ENCODE results near the gene OPN4. TPM values are rescaled to one million over a fixed set of nuclear protein-coding genes. Genes with fewer than 3 reads are reported as not detected.

The OPN4 gene
- polyA plus RNA-seq, 1 of the 3 experiments (the other 2 are of a cell fraction), result 0.03 TPM

DNA sequence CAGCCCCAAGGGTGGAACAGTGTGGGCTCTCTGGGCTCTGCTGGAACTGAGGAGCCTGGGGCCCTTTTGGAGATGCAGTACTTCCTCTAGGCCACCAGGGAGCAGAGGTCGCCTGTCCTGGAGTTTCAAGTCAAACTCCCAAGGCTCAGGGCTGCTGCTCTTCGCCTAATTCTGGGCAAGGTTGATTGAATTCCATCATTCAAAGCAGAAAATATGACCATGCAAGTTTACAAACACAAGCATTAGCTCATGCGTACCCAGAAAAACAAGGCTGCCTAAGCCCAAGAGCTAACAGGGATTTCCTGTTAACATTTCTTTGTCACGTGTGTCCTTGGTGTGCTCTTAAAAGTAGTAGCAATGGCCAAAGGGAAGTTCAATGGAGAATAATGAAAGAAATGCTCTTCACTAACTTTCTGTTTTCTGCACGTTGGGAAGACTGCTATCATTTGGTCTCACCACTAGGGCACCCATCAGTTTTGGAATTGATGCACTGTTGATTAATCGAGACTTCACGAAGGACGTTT, 34.1 kb downstream of the OPN4 start:
- peak overlapping the region; percentile 39; the same call in 1 of the 2 replicates for H3K4me2 ChIP-seq
- H3K79me2 ChIP-seq (ENCODE audit: insufficient read depth), result no peaks in the 10 kb centered on the region
- no peak overlapping the region for H3K27ac ChIP-seq (ENCODE audit: low read depth in 2 of 2, low read length in 1 of 2)
- no peaks in the 10 kb centered on the region for H3F3A ChIP-seq (replicated peaks; ENCODE audit: insufficient read depth)
- no peaks in the 10 kb centered on the region for H3K27me3 ChIP-seq (ENCODE audit: insufficient read depth)
- WGBS (ENCODE audit: low lambda C conversion rate), result 65% methylated on average over 8 of the region's 8 CpGs
- H3K4me3 ChIP-seq (ENCODE audit: low read depth in 2 of 2, low read length in 1 of 2), result no peak overlapping the region; a peak in 1 of 4 replicates
- no peaks in the 10 kb centered on the region for H3K9me3 ChIP-seq
- no peak overlapping the region for H2AFZ ChIP-seq (ENCODE audit: low read depth)
- no peaks in the 10 kb centered on the region for H4K20me1 ChIP-seq (ENCODE audit: insufficient read depth)
- no peaks in the 10 kb centered on the region for H3K36me3 ChIP-seq (replicated peaks in 1 of 2; ENCODE audit: control insufficient read depth in 1 of 2, insufficient read depth in 2 of 2, low read length in 1 of 2)
- H3K9me2 ChIP-seq, result no peaks in the 10 kb centered on the region
- CTCF ChIA-PET, result interaction anchor here (0.6 to 3.5 kb wide), 24 partner anchors 9 to 309 kb away, joined by 3 to 39 read pairs (median 3); partner anchors contain the start of gene ADIRF
- peaks cover 0 to 8% of the 10 kb centered on the region in 2 experiments; a peak in 1 of 4 replicates for H3K4me1 ChIP-seq (ENCODE audit: control insufficient read depth in 1 of 2, insufficient read depth in 2 of 2, low read depth in 1 of 2, low read length in 1 of 2)
- TF ChIP-seq RAD21 (IDR thresholded peaks at IDR 0.05; ENCODE audit: low read length) (peak; percentile 88), SMC3 (IDR thresholded peaks at IDR 0.05; ENCODE audit: low read depth, low read length) (peak; percentile 88), CHD2 (IDR thresholded peaks at IDR 0.05; ENCODE audit: low read length, partially characterized antibody) (no peak), RFX5 (IDR thresholded peaks at IDR 0.05; ENCODE audit: low read length) (no peak), ELF1 (IDR thresholded peaks at IDR 0.05) (no peak), MXI1 (IDR thresholded peaks at IDR 0.05; ENCODE audit: low read depth, low read length) (no peak)
- TF ChIP-seq, protein P1, sequence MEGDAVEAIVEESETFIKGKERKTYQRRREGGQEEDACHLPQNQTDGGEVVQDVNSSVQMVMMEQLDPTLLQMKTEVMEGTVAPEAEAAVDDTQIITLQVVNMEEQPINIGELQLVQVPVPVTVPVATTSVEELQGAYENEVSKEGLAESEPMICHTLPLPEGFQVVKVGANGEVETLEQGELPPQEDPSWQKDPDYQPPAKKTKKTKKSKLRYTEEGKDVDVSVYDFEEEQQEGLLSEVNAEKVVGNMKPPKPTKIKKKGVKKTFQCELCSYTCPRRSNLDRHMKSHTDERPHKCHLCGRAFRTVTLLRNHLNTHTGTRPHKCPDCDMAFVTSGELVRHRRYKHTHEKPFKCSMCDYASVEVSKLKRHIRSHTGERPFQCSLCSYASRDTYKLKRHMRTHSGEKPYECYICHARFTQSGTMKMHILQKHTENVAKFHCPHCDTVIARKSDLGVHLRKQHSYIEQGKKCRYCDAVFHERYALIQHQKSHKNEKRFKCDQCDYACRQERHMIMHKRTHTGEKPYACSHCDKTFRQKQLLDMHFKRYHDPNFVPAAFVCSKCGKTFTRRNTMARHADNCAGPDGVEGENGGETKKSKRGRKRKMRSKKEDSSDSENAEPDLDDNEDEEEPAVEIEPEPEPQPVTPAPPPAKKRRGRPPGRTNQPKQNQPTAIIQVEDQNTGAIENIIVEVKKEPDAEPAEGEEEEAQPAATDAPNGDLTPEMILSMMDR (IDR thresholded peaks at IDR 0.05), result peak; percentile 82
- TF ChIP-seq, protein P2, sequence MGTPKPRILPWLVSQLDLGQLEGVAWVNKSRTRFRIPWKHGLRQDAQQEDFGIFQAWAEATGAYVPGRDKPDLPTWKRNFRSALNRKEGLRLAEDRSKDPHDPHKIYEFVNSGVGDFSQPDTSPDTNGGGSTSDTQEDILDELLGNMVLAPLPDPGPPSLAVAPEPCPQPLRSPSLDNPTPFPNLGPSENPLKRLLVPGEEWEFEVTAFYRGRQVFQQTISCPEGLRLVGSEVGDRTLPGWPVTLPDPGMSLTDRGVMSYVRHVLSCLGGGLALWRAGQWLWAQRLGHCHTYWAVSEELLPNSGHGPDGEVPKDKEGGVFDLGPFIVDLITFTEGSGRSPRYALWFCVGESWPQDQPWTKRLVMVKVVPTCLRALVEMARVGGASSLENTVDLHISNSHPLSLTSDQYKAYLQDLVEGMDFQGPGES (IDR thresholded peaks at IDR 0.05; ENCODE audit: low read depth, low read length), result no peak
- TF ChIP-seq, protein P3, sequence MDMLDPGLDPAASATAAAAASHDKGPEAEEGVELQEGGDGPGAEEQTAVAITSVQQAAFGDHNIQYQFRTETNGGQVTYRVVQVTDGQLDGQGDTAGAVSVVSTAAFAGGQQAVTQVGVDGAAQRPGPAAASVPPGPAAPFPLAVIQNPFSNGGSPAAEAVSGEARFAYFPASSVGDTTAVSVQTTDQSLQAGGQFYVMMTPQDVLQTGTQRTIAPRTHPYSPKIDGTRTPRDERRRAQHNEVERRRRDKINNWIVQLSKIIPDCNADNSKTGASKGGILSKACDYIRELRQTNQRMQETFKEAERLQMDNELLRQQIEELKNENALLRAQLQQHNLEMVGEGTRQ (IDR thresholded peaks at IDR 0.05; ENCODE audit: borderline replicate concordance, low read depth, low read length), result no peak
- DNase-seq, result peak; percentile 82
- H3K9ac ChIP-seq, result no peak overlapping the region
- POLR2A ChIA-PET, result no interaction called here

DNA sequence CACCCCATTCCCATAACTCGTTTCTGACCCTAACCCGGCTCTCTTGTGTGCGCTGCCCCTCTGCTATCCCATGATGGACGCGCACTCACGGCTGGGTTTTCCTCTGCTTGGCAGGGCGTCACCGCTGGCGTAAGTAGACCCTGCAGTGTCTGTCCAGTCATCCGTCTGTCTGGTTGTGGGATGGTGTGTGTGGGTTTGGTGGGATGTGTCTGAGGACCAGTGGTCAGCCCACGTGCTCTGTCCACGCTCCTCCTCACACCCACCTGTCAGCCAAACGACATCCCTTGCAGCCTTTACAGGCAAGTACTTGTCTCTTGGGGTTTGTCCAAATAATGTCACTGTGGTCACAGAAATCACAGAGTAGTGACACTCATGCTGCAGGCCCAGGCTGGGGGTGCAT, 34.8 kb downstream of the OPN4 start:
- 81% methylated on average over 13 of the region's 13 CpGs for WGBS (ENCODE audit: low lambda C conversion rate)
- no peak for DNase-seq
- H3K4me1 ChIP-seq (ENCODE audit: control insufficient read depth in 1 of 2, insufficient read depth in 2 of 2, low read depth in 1 of 2, low read length in 1 of 2), result peaks cover 0 to 8% of the 10 kb centered on the region in 2 experiments; a peak in 1 of 4 replicates
- H3F3A ChIP-seq (replicated peaks; ENCODE audit: insufficient read depth), result no peaks in the 10 kb centered on the region
- H3K9me2 ChIP-seq, result no peaks in the 10 kb centered on the region
- no peaks in the 10 kb centered on the region for H3K79me2 ChIP-seq (ENCODE audit: insufficient read depth)
- H4K20me1 ChIP-seq (ENCODE audit: insufficient read depth), result no peaks in the 10 kb centered on the region
- no peak overlapping the region for H2AFZ ChIP-seq (ENCODE audit: low read depth)
- ChIA-PET POLR2A (no interaction called here), CTCF (interaction anchor here (0.6 to 3.5 kb wide), 17 partner anchors 10 to 308 kb away, joined by 3 to 39 read pairs (median 3); partner anchors contain the start of gene ADIRF)
- no peaks in the 10 kb centered on the region for H3K9me3 ChIP-seq
- no peak overlapping the region for H3K4me3 ChIP-seq (ENCODE audit: low read depth in 2 of 2, low read length in 1 of 2)
- no peaks in the 10 kb centered on the region for H3K36me3 ChIP-seq (replicated peaks in 1 of 2; ENCODE audit: control insufficient read depth in 1 of 2, insufficient read depth in 2 of 2, low read length in 1 of 2)
- no peak overlapping the region for H3K27ac ChIP-seq (ENCODE audit: low read depth in 2 of 2, low read length in 1 of 2)
- no peaks in the 10 kb centered on the region for H3K27me3 ChIP-seq (ENCODE audit: insufficient read depth)
- H3K9ac ChIP-seq, result no peak overlapping the region
- H3K4me2 ChIP-seq, result no peak overlapping the region
- TF ChIP-seq FOSL2 (IDR thresholded peaks at IDR 0.05; ENCODE audit: borderline replicate concordance, low read depth) (no peak), JUND (IDR thresholded peaks at IDR 0.05) (no peak), TAF1 (IDR thresholded peaks at IDR 0.05; ENCODE audit: borderline replicate concordance, low read depth, low read length) (no peak), RAD21 (IDR thresholded peaks at IDR 0.05; ENCODE audit: low read length) (no peak), GABPA (IDR thresholded peaks at IDR 0.05; ENCODE audit: low read depth) (no peak), FOXJ3 (CRISPR knock-in tag; IDR thresholded peaks at IDR 0.05) (no peak)
- TF ChIP-seq, protein P4, sequence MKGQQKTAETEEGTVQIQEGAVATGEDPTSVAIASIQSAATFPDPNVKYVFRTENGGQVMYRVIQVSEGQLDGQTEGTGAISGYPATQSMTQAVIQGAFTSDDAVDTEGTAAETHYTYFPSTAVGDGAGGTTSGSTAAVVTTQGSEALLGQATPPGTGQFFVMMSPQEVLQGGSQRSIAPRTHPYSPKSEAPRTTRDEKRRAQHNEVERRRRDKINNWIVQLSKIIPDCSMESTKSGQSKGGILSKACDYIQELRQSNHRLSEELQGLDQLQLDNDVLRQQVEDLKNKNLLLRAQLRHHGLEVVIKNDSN (IDR thresholded peaks at IDR 0.05; ENCODE audit: borderline replicate concordance, low read depth), result no peak
- TF ChIP-seq, protein P5, sequence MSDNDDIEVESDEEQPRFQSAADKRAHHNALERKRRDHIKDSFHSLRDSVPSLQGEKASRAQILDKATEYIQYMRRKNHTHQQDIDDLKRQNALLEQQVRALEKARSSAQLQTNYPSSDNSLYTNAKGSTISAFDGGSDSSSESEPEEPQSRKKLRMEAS (IDR thresholded peaks at IDR 0.05; ENCODE audit: low read depth), result no peak
- TF ChIP-seq, protein P6, sequence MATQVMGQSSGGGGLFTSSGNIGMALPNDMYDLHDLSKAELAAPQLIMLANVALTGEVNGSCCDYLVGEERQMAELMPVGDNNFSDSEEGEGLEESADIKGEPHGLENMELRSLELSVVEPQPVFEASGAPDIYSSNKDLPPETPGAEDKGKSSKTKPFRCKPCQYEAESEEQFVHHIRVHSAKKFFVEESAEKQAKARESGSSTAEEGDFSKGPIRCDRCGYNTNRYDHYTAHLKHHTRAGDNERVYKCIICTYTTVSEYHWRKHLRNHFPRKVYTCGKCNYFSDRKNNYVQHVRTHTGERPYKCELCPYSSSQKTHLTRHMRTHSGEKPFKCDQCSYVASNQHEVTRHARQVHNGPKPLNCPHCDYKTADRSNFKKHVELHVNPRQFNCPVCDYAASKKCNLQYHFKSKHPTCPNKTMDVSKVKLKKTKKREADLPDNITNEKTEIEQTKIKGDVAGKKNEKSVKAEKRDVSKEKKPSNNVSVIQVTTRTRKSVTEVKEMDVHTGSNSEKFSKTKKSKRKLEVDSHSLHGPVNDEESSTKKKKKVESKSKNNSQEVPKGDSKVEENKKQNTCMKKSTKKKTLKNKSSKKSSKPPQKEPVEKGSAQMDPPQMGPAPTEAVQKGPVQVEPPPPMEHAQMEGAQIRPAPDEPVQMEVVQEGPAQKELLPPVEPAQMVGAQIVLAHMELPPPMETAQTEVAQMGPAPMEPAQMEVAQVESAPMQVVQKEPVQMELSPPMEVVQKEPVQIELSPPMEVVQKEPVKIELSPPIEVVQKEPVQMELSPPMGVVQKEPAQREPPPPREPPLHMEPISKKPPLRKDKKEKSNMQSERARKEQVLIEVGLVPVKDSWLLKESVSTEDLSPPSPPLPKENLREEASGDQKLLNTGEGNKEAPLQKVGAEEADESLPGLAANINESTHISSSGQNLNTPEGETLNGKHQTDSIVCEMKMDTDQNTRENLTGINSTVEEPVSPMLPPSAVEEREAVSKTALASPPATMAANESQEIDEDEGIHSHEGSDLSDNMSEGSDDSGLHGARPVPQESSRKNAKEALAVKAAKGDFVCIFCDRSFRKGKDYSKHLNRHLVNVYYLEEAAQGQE (IDR thresholded peaks at IDR 0.05; ENCODE audit: low read depth, low read length), result no peak
